Naive B cell (primary cell): ENCODE measurements around the gene DNMBP. TPM values are rescaled to one million over a fixed set of nuclear protein-coding genes. Genes with fewer than 3 reads are reported as not detected.

ENCODE experiments used
- ATAC-seq, 2 donors: fragments of 150-1000 bp; cut with Tn5 transposase; 2 replicates each; pipeline ENCODE4 v1.10.0; 2021; ENCODE audit warnings: low read depth in 2 of 2, mild to moderate bottlenecking in 2 of 2, moderate library complexity in 2 of 2
- DNase-seq: peaks from one replicate; pipeline ENCODE4 v3.0.0; 2022
- H3K27ac Mint-ChIP-seq, 6 donors: one replicate each; pipeline ENCODE4 v1.8.0; 2020 to 2022; ENCODE audit warnings: mild to moderate bottlenecking in 6 of 6, mixed read lengths in 6 of 6, moderate library complexity in 5 of 6, inconsistent platforms in 2 of 6
- H3K27me3 Mint-ChIP-seq, 3 donors: one replicate each; pipeline ENCODE4 v1.8.0; 2021 to 2022; ENCODE audit warnings: mixed read lengths in 3 of 3, mild to moderate bottlenecking in 1 of 3
- H3K36me3 Mint-ChIP-seq, 2 donors: one replicate each; pipeline ENCODE4 v1.8.0; 2020 to 2022; ENCODE audit warnings: mixed read lengths in 2 of 2, inconsistent platforms in 1 of 2, mild to moderate bottlenecking in 1 of 2
- H3K4me1 Mint-ChIP-seq, 3 donors: one replicate each; pipeline ENCODE4 v1.8.0; 2020 to 2022; ENCODE audit warnings: mixed read lengths in 3 of 3, inconsistent platforms in 1 of 3, mild to moderate bottlenecking in 1 of 3, moderate library complexity in 1 of 3
- H3K4me3 Mint-ChIP-seq, 8 donors: one replicate each; pipeline ENCODE4 v1.8.0; 2020 to 2022; ENCODE audit warnings: mild to moderate bottlenecking in 8 of 8, mixed read lengths in 8 of 8, moderate library complexity in 8 of 8, inconsistent platforms in 2 of 8
- H3K9me3 Mint-ChIP-seq, 7 donors: one replicate each; pipeline ENCODE4 v1.8.0; 2020 to 2022; ENCODE audit warnings: mixed read lengths in 7 of 7, mild to moderate bottlenecking in 5 of 7, inconsistent platforms in 2 of 7, moderate library complexity in 1 of 7
- polyA plus RNA-seq, 6 donors: library from polyadenylated mRNA; unstranded; fragments of 300-500 nt; fragmentation: Illumina TruSeq; gene quantifications; one replicate each; pipeline ENCODE4 v1.2.3, GENCODE V29; 2021; ENCODE audit warnings: low read depth in 6 of 6

Gene DNMBP
- polyA plus RNA-seq, 6 donors from 2014 or later: 1.2 to 11.9 (median 6.1) TPM

- H3K4me1 Mint-ChIP-seq: no peaks in the 10 kb centered on the region
- peaks cover 0 to 7% (median 5%) of the 10 kb centered on the region in 7 donors for H3K9me3 Mint-ChIP-seq
- H3K4me3 Mint-ChIP-seq: no peak overlapping the region
- DNase-seq (no peak), ATAC-seq (no peak)
- H3K27ac Mint-ChIP-seq: no peak overlapping the region
- H3K27me3 Mint-ChIP-seq: peaks cover 0 to 9% (median 7%) of the 10 kb centered on the region in 3 donors
- H3K36me3 Mint-ChIP-seq: peaks cover 6 to 20% of the 10 kb centered on the region in 2 donors
Observed at GRCh38 chr10:99828464-99828863, 181.3 kb downstream of the DNMBP start.

DNA sequence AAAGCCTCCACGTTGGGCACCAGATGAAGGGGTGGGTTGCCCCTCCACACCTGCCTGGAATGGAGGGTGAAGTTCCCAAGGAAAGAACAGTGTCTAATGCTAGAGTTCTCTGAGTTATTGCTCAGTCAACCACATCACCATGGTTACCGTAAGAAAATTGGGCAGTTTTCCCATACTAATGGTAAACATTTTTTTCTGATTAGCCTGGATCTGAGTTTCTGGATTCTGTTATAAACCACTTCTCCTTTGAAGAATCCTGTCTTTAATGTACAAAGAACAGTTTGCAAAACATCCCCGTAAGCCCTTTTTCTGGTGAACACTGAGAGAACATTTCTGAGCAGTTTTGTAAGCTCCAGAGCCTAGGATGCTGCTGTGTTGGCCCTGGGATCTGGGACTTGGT is 181.8 kb downstream of the DNMBP start:
- Mint-ChIP-seq H3K27me3 (peaks cover 0 to 9% (median 7%) of the 10 kb centered on the region in 3 donors), H3K9me3 (peaks cover 0 to 7% (median 5%) of the 10 kb centered on the region in 7 donors), H3K36me3 (peaks cover 6 to 20% of the 10 kb centered on the region in 2 donors), H3K4me3 (no peak overlapping the region), H3K4me1 (no peaks in the 10 kb centered on the region), H3K27ac (no peak overlapping the region)
- no peak for DNase-seq
- no peak for ATAC-seq

Other genes with a start within 250 kb of the DNMBP start
- gene ABCC2, start 227.3 kb downstream of the DNMBP start, polyA plus RNA-seq: 1 to 10 TPM in 2 of 6 donors, under 1 TPM in 3, not detected in 1; 0.44 to 1.5 (median 0.63) TPM
- not detected for gene CPN1, start 71.9 kb upstream of the DNMBP start, polyA plus RNA-seq
- gene ERLIN1, start 176.1 kb upstream of the DNMBP start, polyA plus RNA-seq: 10 to 100 TPM in 2 of 6 donors, 1 to 10 TPM in 4; 3.4 to 14.6 (median 9.8) TPM
- gene CHUK, start 219.6 kb upstream of the DNMBP start, polyA plus RNA-seq: 10 to 100 TPM in 4 of 6 donors, 1 to 10 TPM in 2; 7.5 to 15.5 (median 12.4) TPM